ENCODE data around the gene RPL35.

The RPL35 gene

DNA sequence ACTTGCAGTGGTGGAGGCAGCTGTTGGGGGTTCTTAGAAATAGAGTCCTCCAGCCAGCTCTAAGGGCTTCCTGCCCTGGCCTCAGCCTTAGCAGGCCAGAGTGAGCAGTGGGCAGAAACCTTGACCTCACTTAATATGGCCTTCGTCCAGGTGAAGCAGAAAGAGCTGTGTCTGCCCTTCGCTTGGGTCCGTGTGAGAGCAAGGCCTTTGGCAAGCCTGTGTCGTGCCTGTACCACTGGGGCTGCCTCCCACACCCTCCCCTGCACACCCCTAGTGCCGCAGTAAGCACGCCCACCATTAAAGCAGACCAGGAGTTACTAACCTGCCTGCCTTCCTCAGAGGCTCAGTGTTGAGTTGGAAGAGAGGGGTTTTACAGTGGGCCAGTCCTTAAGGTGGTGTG lies 13.7 kb upstream of the RPL35 start:
- DNase-seq = no peak

DNA sequence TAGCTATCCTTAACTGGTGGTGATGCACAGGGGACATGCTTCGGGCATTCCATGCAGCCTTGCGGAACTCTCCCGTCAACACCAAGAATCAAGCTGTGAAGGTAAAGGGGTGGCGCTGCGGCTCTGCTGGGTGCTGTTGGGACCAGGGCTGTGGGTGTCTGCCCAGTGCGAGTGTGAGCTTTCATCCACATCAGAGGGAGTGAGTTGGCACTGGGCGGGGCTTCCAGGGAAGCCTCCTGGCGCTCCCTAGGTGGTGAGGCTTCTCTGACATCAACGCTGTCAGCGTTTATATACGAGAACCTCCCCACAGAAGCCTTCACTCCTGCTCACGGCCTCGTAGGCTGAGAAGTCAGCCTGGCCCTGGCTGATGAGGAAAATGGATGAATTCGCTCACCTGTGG lies 11.9 kb upstream of the RPL35 start:
- DNase-seq = no peak

DNA sequence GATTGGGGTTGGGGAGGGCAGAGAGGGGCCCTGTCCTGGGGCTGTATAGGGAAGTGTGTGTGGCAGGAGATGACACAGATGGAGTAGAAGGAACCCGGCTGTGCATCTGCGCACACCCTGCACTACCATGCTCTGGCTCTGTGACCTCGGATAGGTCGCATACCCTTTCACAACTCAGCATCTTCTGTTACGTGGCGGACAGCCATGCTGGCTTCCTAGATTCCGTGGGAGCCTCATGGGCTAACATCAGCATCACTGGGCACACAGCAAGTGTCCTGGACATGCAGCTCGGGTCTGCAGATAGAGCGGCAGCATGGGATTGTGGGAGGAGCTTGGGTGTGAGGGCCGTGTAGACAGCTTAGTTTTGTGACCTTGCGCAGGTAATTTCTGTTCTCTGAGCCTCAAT lies 9.4 kb upstream of the RPL35 start:
- DNase-seq = no peak

DNA sequence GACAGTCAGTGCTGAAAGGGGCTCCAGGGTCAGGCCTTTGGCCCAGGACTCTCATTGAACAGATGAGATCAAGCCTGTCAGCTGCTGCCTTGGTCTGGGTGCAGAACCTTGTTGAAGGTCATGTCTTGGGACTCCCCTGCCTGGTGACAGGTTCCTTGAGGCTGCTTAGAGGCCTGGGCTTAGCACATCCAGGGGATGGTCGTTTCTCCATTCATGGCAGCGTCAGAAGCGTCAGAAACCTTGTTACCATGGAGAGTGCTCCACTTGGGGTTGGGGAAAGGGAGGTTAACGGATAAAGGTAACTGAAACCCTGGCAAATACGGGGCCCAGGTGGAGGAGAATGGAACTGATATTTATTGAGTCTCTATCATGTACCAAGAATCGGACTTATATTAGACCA lies 9.0 kb upstream of the RPL35 start:
- DNase-seq = no peak

DNA sequence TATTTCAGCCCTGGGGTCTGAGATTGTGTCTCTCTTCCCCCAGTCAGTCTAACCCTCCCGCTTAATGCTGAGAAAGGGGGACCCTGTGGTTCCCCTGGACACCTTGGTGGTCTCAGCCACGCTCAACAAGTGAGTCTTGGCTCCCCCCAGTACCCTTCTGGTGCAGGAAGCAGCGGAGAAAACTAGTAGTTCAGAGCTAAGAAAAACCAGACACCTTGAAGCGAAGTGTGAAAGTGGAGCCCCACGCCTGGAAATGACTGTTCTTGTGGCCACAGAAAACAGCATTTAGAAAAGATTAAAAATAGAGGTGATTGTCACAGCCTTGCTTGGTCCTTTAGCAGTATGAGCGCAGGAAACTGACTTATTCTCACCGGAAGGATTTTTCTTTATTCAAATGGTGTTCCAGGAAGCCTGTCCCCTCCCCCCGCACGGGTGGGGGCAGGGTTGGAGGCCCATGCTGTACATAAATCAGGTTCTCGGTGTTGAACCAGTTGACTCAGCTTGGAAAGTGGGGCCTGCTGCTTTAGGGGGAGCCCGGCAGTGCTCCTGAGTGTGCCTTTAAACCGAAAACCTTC lies 8.3 kb upstream of the RPL35 start:
- peak; percentile 36 to 51 for DNase-seq

DNA sequence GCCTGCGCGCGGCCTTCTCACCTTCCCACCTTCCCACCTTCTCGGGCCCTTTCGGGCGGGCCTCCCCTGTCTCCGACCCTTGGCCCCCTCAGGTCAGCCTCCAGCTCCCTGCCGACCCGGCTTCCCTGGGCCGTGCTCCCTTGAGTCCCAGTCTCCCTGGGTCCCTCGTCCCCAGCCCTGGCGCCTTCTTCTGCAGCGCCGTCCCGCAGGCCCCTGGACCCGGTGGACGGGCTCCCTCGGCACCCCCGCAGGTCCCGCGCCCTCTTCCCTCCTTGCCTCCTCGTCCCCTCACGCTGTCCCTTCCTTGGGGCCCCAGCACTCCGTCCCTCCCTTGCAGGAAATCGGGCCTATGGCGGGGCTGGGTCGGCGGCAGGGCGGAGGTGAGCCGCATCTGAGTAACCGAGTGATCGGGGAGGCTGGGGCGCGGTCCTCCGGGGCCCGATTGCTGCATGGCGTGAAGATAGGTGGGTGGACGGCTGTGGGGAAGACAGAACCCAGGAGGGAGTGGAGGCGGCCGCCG lies 7.8 kb upstream of the RPL35 start:
- DNase-seq = no peak

DNA sequence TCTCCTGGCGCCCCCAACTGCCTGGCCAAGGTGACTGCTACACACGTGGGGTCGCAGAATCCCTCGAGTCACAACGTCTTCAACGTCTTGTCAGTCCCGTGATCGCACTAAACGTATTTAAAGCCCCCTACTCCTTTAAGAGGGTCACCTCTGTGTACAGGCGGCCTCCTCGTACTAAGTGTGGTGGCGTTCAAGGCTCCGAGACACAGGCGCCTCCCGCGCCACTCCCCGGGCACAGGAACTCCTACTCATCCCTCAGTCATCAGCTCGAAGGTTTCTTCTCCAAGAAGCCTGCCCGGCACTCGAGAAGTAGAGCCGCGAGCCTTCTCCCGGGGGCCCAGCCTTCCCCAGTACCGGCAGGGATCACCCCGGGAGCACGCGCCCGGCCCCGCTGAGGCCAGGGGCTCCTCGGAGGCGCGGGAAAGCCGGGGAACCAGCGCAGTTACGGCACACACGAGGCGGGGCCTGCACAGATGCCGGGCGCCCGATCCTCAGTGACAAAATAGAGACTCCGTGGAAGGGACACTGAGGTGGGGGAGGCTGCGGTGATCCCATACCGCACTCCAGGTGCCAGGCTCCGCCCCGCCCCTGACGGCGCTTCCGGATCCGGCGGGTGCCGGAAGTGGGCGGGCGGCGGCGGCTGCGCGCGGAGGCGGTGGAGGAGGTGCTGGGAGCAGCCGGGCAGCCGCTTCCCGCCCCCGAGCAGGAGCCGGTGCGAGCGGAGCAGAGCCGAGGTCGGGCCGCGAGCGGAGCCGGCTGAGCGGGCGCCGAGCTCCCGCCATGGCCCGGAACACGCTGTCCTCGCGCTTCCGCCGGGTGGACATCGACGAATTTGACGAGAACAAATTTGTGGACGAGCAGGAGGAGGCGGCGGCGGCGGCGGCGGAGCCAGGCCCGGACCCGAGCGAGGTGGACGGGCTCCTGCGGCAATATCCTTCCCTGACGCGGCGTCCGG lies 7.0 kb upstream of the RPL35 start:
- peak; percentile 79 to 84 for DNase-seq

DNA sequence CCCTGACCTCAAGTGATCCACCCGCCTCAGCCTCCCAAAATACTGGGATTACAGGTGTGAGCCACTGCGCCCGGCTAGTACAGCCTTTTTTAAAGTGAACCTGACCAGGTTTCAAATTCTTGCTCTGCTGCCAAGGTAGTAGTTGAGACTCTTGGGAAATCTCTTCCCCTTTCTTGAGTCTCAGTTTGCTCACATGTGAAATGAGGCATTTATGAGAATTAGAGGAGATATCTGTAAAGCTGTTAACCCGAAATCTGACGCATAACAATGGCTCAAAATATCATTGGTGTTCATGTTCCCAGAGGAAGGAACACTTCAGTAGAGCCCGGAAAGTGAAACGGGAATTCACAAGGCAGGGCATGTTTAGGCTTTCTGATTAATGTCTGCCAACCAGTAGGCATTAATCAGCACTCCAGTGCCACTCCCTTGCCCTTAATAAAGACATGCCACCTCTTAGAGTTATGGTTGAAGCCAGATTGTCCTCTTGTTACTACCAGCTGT lies 1.7 kb upstream of the RPL35 start:
- no peak for DNase-seq

DNA sequence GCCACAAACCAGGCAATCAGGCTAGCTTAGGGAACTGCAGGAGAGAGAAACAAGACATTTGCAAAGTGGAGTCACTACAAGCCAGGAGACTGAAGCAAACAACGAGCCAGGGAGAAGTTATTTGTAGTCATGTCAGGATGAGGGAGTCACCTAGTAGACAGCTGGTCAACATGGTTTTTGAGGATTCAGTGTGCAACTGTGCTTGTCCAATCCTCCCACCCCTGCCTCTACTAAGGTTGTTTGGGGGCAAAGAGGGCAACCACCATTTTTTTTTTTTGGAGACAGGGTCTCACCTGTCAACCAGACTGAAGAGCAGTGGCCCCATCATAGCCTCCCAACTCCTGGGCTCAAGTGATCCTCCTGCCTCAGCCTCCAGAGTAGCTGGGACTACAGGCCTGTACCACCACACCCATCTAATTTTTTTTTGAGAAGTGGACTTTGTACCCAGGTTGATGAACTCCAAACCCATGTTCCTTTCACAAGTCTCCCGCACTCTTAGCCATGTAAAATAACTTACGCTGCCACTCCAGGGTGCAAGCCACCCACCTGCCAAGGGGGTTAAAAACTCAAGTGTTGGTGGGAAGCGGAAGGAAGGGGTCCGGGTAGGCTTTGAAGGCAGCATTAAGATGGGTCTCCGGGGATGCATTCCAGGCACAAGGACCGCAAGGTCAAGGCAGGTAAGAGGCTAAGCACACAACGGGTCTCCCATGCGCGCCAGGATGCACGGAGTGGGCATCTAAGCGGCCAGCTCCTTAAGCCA lies 995 bp downstream of the RPL35 start:
- DNase-seq = no peak

DNA sequence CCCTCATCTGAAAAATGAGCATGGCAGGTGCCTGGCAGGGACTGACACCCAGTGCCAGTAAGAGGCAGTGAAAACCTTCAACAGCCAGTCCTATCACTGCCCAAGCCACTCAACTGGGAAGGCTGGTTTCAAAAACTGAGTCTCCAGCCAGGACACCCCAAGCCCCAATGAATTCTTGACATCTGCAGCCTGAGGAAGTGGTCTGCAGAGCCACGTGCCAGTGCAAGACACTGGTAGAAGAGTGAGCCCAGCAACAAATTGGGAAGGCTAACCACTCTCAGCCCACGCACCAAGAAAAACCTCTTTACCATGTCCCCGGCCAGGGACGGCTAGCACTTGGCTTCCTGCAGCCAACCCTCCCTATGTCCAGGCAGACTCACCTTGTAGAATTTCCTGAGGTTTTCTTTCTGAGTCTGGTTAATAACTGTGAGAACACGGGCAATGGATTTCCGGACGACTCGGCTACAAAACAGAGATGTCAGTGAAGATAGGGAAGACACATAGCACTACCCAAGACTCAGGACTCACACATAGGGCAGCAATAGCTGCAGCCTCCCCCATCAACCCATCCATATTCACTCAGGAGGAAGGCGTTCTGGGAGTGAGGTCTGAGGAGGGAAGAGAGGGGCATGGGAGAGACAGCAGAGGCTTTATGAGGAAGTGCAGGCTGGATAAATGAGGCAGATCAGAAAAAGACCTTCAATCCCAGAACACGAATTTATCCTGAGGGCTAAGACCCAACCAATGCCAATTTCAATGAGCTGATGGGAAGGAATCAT lies 1.8 kb downstream of the RPL35 start:
- no peak for DNase-seq

DNA sequence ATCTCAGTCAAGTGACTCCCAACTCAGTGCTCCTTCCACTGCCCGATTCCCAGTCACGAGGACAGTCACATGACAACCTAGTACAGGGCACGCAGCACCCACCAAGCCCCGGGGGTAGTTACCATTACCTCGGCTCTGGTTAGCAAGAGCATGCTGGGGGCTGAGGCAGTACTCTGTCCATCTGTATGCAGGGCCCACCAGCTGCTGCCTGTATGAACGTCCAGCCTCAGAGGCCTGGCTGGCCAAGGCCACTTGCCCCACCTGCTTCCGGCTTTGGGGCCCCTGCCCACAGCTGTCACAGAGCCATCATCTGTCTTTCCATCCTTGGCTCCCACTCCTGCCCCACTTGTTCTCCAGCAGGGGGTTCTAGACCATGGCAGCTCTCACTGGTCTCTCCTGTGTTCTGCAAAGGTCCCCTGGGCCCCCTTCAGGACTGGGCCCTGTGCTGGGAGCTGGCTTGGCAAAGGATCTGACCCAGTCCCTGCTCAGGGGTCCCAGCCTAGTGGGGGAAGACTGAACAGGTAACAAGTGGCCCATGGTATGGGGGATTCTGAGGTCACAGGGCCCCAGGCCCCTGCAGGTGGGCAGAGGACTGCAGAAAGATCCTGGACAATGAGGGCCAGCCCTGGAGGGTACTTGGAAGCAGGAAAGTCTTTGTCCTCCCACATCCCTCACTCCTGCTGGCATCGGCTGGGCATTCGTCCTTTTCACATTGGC lies 3.3 kb downstream of the RPL35 start:
- DNase-seq = no peak

DNA sequence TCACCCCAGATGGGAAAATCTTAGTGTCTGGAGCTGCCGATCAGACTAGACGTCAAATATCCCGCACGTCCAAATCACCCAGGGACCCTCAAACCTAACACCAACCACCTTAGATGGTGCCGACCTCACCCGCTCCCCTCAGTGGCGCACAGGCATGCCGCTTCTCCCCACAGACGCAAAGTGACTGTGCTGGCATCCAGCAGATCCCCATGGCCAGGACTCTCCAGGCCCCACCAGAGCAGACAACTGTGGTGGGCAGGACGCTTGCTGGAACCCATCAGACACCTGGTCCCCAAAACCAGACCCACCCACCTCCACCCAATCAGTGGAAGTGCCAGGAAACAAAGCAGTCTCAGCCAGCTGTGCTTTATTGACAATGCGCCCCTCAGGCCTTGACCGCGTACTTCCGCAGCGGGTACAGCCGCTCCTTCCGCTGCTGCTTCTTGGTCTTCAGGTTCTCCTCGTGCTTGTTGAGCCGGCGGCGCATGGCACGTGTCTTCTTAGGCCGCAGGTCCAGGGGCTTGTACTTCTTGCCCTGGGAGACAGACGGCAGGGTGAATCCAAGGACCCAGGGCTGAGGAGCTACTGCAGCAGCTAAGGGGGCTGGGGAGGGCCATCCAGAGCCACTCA lies 4.1 kb downstream of the RPL35 start:
- no peak for DNase-seq

DNA sequence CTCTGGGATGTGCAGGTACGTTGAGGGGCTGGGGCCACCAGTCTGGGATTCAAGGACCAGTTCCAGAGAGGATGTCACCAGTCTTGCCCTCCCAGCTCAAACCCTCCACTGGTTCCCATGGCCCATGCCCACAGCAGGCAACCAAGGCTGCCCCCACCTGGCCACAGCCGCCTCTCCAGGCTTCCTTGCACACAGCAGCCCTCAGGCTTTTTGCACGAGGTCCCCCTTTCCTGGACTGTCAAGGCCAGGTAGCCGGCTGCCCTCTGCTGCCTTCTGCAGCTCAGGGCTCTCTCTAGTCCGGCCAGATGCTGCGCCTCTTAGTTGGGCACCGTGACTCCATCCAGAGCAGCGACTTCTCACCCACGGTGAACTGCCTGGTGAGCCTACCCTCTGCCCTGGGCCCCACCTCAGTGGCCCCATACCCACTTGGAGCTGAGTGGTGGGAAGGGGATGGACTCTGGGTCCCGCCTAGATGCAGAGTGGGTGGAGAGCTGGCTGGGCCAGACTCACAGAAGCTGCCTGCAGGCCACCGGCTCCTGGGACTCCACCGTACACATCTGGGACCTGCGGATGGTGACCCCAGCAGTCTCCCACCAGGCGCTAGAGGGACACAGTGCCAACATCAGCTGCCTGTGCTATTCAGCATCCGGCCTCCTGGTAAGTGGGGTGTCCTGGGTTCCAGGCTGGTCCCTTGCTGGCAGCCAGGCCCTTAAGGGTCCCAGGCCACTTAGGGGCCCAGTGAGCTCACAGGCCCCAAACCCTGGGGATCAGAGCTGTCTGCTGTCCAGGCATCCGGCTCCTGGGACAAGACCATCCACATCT lies 5.6 kb downstream of the RPL35 start:
- DNase-seq = peak; percentile 38 to 45

DNA sequence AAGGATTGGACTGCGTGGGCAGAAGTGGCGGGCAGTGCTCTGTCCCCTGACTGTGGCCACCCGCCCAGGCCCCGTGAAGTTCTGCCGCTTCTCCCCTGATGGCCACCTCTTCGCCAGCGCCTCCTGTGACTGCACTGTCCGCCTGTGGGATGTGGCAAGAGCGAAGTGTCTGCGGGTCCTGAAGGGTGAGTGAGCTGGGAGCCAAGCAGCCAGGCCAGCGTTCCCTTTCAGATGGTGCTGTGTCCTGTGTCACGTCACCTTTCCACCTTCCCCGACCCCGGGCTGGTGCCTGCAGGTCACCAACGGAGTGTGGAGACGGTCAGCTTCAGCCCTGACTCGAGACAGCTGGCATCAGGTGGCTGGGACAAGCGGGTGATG lies 6.2 kb downstream of the RPL35 start:
- DNase-seq = no peak

DNA sequence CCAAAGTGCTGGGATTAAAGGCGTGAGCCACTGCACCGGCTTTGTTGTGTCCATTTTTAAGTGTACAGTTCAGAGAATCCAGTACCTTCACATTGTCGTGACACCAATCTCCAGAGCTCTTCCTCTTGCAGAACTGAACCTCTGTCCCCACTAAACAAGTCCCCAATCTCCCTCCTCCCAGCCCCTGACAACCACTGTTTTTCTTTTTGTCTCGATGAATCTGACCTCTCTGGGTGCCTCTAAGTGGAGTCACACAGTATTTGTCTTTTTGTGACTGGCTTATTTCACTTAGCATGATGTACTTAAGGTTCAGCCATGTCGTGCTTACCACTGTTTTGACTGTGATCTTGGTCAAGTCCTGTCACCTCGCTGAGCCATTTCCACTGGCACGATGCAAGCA lies 6.9 kb downstream of the RPL35 start:
- no peak for DNase-seq

DNA sequence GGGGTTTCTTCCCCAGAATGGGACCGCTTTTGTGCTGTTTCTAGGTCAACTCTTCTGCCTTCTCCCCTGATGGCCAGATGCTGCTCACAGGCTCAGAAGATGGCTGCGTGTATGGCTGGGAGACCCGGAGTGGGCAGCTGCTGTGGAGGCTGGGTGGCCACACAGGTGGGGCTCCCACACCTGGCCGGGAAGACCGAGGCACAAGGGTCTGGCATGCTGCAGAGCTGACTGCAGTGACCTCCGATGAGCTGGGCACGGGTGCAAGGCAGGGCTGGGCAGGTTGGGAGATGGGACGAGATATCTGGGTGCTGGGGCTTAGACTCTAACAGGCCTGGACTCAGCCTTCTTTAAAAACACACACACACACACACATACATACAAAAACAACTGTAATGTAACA lies 7.6 kb downstream of the RPL35 start:
- no peak for DNase-seq

DNA sequence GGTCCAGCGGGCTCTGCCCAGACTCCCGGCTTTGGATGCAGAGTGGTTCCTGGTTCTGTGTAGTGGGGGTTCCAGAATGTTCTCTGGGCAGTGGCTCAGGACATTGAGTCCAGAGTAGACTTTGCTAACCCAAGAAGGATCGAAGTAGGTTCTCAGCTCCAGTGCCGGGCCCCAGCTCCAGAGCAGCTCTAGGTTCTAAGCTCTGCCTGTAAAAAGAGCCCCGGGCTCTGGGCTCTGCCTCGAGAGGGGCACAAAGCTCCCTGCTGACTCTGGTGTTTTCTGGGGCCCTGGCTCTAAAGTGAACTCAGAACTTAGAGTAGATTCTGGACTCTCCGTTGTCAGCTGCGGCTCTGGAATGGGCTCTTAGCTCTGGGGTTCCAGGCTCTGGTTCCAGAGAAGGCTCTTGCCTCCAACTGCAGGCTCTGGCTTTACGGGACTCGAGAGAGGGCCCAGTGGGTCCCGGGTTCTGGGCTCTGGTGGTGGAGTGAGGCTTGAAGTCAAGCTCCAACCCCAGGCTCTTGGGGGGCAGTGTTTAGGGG lies 8.1 kb downstream of the RPL35 start:
- no peak for DNase-seq

DNA sequence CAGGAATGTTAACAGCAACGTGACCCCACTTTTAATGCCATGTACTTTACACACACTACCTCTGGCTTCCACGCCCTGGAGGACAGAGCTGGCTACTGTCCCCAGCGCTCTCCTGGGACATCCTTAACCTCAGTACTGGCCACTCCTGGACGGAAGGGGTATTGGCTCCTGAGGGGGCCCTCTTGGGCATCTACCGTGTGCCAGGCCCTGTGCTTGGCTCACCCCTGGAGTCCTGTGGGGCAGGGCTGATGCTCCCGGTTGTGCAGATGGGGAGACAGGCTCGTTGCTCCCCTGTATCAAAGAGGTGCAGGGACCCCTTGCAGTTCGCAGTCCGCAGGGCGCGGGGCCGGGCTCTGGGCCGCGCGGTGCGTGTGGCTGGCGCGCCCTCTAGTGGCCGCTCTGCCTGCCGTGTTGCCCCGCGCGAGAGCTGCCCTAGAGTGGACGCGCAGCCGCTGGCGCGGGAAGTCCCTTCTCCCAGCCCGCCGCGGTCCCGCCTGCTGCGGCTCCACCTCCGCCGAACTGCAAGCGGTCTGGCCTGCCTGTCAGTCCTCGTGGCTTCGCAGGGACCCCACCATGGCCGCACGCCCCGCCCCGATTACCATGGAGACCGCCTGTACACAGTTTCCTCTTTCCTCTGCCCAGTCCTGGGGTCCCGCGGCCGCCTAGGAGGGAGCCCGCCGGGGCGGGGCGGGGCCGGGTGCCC lies 8.8 kb downstream of the RPL35 start, which contains the start of gene WDR38:
Gene WDR38 (plus strand): TSS at position 632 of the 703 bp plus-strand sequence. CDS start 72 bp downstream, outside the sequence.
- DNase-seq = peak; percentile 71 to 76

DNA sequence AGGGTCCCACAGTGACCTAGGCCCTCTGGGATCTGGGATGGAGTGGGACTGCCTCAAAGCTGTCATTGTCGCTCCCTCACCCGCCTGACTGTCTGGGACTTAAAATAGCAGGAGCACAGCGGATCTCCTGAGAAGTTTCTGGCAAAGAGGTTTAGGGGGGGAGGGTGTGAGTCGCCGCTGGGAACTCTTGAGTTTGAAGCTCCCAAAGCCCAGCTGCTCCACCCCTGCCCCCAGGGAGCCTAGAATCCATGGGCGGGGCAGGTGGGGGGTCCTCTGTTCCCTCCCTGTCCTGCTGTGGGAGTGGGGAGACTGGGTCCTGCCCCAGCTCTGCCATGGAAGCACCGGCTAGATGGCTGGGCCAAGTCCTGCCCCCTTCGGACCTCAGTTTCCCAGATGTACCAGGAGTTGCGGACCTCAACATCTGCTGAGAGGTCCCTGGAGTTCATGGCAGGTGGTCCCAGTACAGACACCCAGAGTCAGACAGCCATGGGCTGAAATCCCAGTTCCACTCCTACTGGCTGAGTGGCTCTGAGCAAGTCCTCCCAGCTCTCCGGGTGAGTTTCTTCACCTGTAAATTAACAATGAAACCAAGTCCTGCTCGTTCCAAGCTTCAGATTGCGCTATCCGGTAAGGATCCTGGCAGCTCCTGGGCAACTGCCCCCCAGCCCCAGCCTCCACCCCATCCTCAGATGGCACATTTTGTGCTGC lies 9.5 kb downstream of the RPL35 start:
- DNase-seq = no peak
